Loucy (cell line): ENCODE measurements around the gene OLFML1.

Experiments
- H2AFZ ChIP-seq: fragments of 200-600 bp; sonication (generic); 2 replicates; pipeline ENCODE4 v1.6.0; 2016; ENCODE audit warnings: antibody characterized with exemption, mild to moderate bottlenecking, low read length, moderate library complexity
- H3F3A ChIP-seq: fragments of 200-600 bp; 2 replicates; pipeline ENCODE4 v1.6.0; 2016; ENCODE audit warnings: antibody characterized with exemption, low read depth, mild to moderate bottlenecking
- H3K27me3 ChIP-seq: fragments of 200-600 bp; sonication (generic); 2 replicates; pipeline ENCODE4 v1.6.1; 2014; ENCODE audit warnings: low read length, mild to moderate bottlenecking; ENCODE audit not compliant: insufficient read depth, poor library complexity, severe bottlenecking
- H3K36me3 ChIP-seq: fragments of 200-600 bp; sonication (generic); 2 replicates; pipeline ENCODE4 v1.6.1; 2016; ENCODE audit warnings: low read length; ENCODE audit not compliant: insufficient read depth
- H3K4me1 ChIP-seq: fragments of 200-600 bp; sonication (generic); 2 replicates; pipeline ENCODE4 v1.5.1; 2014; ENCODE audit warnings: low read length, mild to moderate bottlenecking; ENCODE audit not compliant: insufficient read depth, poor library complexity, severe bottlenecking
- H3K4me2 ChIP-seq: fragments of 200-600 bp; sonication (generic); 2 replicates; pipeline ENCODE4 v1.6.0; 2014; ENCODE audit warnings: antibody characterized with exemption, low read length, low read depth, mild to moderate bottlenecking; ENCODE audit not compliant: poor library complexity, severe bottlenecking
- H3K4me3 ChIP-seq: fragments of 200-600 bp; sonication (generic); 2 replicates; pipeline ENCODE4 v1.5.1; 2014; ENCODE audit warnings: low read length, mild to moderate bottlenecking, mixed read lengths; ENCODE audit not compliant: poor library complexity, severe bottlenecking
- H3K79me2 ChIP-seq: fragments of 200-600 bp; sonication (generic); 2 replicates; pipeline ENCODE4 v1.6.1; 2014; ENCODE audit warnings: low read length; ENCODE audit not compliant: insufficient read depth
- H3K9ac ChIP-seq: fragments of 200-600 bp; sonication (generic); 2 replicates; pipeline ENCODE4 v1.6.0; 2014; ENCODE audit warnings: mild to moderate bottlenecking, low read depth, low read length, moderate library complexity; ENCODE audit not compliant: poor library complexity, severe bottlenecking
- H3K9me2 ChIP-seq: fragments of 200-600 bp; sonication (generic); replicated peaks from 2 replicates; pipeline ENCODE4 v1.6.1; 2016; ENCODE audit warnings: low read depth, low read length, mixed read lengths
- H3K9me3 ChIP-seq: fragments of 200-600 bp; sonication (generic); 2 replicates; pipeline ENCODE4 v1.6.1; 2014; ENCODE audit warnings: mild to moderate bottlenecking, antibody characterized with exemption, low read length, low read depth; ENCODE audit not compliant: insufficient read depth
- H4K20me1 ChIP-seq: fragments of 200-600 bp; sonication (generic); 2 replicates; pipeline ENCODE4 v1.6.0; 2014; ENCODE audit warnings: antibody characterized with exemption, low read length, mild to moderate bottlenecking; ENCODE audit not compliant: insufficient read depth, poor library complexity, severe bottlenecking
- EZH2phosphoT487 ChIP-seq: fragments of 200-600 bp; IDR thresholded peaks from 2 replicates; pipeline ENCODE4 v1.6.1; 2018; ENCODE audit warnings: antibody characterized with exemption, mild to moderate bottlenecking, moderate library complexity, borderline replicate concordance
- TF ChIP-seq, protein P1 (sequence below): fragments of 200-600 bp; sonication (generic); conservative IDR thresholded peaks from 2 replicates; pipeline ENCODE4 v1.5.1; 2014; ENCODE audit warnings: mild to moderate bottlenecking, antibody characterized with exemption, low read length

The OLFML1 gene

DNA sequence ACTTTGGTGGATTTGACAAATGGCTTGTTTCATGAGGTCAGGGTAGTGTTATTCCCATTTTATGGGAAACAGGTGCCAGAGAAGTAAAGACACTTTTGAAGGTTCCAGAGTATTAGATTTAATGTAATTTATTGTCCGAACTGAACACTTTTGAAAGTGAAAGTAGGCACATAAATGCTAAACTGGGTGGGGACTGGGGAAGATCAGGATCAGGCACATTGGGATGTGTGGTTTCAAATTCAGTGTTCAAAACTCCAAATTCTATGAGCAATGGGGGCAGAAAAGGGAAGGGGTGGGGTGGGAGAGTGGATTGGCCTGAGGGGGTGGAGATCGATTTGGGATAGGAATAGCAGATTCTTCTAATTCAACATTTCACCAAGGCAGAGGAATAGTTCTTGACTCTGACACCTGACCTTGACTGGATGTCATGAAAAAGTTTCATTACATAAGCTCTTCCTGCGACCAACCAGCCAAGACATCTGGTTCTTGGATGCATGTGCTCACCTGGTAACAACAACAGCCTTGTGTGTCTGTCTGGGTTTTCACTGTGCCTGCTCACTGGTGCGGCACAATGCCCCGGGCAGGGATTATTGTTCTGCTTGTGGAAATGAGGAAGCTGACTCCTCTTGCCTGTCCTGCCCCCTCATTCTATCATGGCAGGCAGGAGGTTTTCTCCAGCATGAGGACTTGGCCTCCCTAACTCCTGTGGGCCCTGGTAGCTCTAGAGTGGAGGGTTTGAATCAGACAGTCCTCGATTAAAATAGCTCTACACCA is 39.3 kb downstream of the OLFML1 start:
- no peaks in the 10 kb centered on the region for H4K20me1 ChIP-seq
- no peak overlapping the region for H2AFZ ChIP-seq
- H3K36me3 ChIP-seq: no peaks in the 10 kb centered on the region
- H3K27me3 ChIP-seq: no peaks in the 10 kb centered on the region
- TF ChIP-seq, protein P1, sequence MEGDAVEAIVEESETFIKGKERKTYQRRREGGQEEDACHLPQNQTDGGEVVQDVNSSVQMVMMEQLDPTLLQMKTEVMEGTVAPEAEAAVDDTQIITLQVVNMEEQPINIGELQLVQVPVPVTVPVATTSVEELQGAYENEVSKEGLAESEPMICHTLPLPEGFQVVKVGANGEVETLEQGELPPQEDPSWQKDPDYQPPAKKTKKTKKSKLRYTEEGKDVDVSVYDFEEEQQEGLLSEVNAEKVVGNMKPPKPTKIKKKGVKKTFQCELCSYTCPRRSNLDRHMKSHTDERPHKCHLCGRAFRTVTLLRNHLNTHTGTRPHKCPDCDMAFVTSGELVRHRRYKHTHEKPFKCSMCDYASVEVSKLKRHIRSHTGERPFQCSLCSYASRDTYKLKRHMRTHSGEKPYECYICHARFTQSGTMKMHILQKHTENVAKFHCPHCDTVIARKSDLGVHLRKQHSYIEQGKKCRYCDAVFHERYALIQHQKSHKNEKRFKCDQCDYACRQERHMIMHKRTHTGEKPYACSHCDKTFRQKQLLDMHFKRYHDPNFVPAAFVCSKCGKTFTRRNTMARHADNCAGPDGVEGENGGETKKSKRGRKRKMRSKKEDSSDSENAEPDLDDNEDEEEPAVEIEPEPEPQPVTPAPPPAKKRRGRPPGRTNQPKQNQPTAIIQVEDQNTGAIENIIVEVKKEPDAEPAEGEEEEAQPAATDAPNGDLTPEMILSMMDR: no peak
- TF ChIP-seq EZH2phosphoT487: no peak
- no peaks in the 10 kb centered on the region for H3K79me2 ChIP-seq
- H3F3A ChIP-seq: no peaks in the 10 kb centered on the region
- no peak overlapping the region for H3K4me2 ChIP-seq
- no peak overlapping the region for H3K9ac ChIP-seq
- H3K9me2 ChIP-seq: no peaks in the 10 kb centered on the region
- H3K9me3 ChIP-seq: no peaks in the 10 kb centered on the region
- no peaks in the 10 kb centered on the region for H3K4me1 ChIP-seq
- no peak overlapping the region for H3K4me3 ChIP-seq

DNA sequence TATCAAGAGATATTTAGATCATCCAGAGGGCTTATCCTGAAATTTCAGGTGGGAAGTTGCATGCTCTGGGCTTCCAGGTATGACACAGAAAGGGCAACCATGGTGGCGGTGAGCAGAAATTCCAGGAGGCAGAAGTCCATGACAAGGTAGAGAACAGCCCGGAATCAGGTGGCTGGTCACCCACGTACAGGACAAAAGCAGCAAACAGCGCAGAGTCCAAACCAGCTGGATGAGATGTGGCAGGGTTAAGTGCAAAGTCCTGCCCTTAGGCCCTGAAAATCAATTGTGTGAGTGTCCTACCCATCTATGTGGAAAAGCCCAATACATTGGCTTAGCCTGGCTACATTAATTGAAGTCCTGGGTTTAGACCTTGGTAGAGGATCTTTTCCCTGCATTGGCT is 40.1 kb downstream of the OLFML1 start:
- Histone ChIP-seq H4K20me1 (no peaks in the 10 kb centered on the region), H3F3A (no peaks in the 10 kb centered on the region), H3K4me2 (no peak overlapping the region), H3K9ac (no peak overlapping the region), H2AFZ (no peak overlapping the region), H3K36me3 (no peaks in the 10 kb centered on the region), H3K4me3 (no peak overlapping the region), H3K27me3 (no peaks in the 10 kb centered on the region), H3K9me3 (no peaks in the 10 kb centered on the region), H3K4me1 (no peaks in the 10 kb centered on the region), H3K9me2 (no peaks in the 10 kb centered on the region), H3K79me2 (no peaks in the 10 kb centered on the region)
- TF ChIP-seq EZH2phosphoT487: no peak
- TF ChIP-seq, protein P1: no peak

DNA sequence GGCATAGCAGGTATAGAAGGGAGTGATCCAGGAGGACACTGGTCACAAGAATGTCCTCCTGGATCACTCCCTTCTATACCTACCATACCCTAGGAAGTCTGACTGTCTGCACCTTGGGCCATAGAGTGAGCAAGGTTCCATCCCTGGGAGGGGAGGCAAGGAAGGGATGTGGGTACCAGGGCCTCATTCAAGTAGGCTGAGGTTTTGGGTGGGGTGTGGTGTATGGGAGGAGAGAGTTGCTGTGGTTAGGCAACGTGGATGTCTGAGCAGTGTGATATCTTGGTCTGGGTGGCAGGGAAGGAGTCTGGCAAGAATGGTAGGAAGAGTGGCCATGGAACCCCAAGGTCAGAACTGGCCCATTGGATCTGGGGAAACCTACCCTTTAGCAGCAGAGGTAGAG is 41.7 kb downstream of the OLFML1 start:
- no peaks in the 10 kb centered on the region for H3K36me3 ChIP-seq
- H3K79me2 ChIP-seq: no peaks in the 10 kb centered on the region
- H4K20me1 ChIP-seq: no peaks in the 10 kb centered on the region
- H3K4me2 ChIP-seq: no peak overlapping the region
- TF ChIP-seq EZH2phosphoT487: no peak
- TF ChIP-seq, protein P1: no peak
- H3K27me3 ChIP-seq: no peaks in the 10 kb centered on the region
- H3K9me2 ChIP-seq: no peaks in the 10 kb centered on the region
- H3F3A ChIP-seq: no peaks in the 10 kb centered on the region
- H2AFZ ChIP-seq: no peak overlapping the region
- no peaks in the 10 kb centered on the region for H3K9me3 ChIP-seq
- H3K4me3 ChIP-seq: no peak overlapping the region
- no peak overlapping the region for H3K9ac ChIP-seq
- H3K4me1 ChIP-seq: no peaks in the 10 kb centered on the region
